Mesendoderm (in vitro differentiated cells): Measurements from ENCODE around the gene ANKRD33B.

Experiments
- DNase-seq: peaks from one replicate; pipeline ENCODE4 v3.0.0; 2013
- H2AK5ac ChIP-seq: 2 replicates; pipeline ENCODE4 v1.6.1; 2013; ENCODE audit warnings: low read length, inconsistent platforms
- H2BK120ac ChIP-seq: 2 replicates; pipeline ENCODE4 v1.6.1; 2013; ENCODE audit warnings: low read depth, mild to moderate bottlenecking, low read length, moderate library complexity, mixed read lengths
- H2BK15ac ChIP-seq: replicated peaks from 2 replicates; pipeline ENCODE4 v1.6.1; 2013; ENCODE audit warnings: low read depth, mild to moderate bottlenecking, moderate library complexity
- H2BK5ac ChIP-seq: 2 replicates; pipeline ENCODE4 v1.6.1; 2013; ENCODE audit warnings: low read length, inconsistent platforms
- H3K18ac ChIP-seq: 2 replicates; pipeline ENCODE4 v1.6.1; 2013; ENCODE audit warnings: mild to moderate bottlenecking, low read length, mixed read lengths
- H3K23ac ChIP-seq: one replicate; pipeline ENCODE4 v1.6.1; 2013; ENCODE audit warnings: low read length
- H3K27ac ChIP-seq: 2 replicates; pipeline ENCODE4 v1.5.1; 2013; ENCODE audit warnings: low read depth, mild to moderate bottlenecking, inconsistent platforms, low read length, moderate library complexity
- H3K27me3 ChIP-seq: 2 replicates; pipeline ENCODE4 v1.6.1; 2013; ENCODE audit warnings: low read length, control low read depth, mild to moderate bottlenecking, inconsistent platforms; ENCODE audit not compliant: insufficient read depth, poor library complexity
- H3K36me3 ChIP-seq: 2 replicates; pipeline ENCODE4 v1.6.1; 2013; ENCODE audit warnings: low read length, inconsistent platforms; ENCODE audit not compliant: control insufficient read depth, insufficient read depth
- H3K4ac ChIP-seq: one replicate; pipeline ENCODE4 v1.6.1; 2013; ENCODE audit warnings: low read depth, mild to moderate bottlenecking, low read length, moderate library complexity
- H3K4me1 ChIP-seq: 2 replicates; pipeline ENCODE4 v1.6.1; 2013; ENCODE audit warnings: low read depth, low read length, inconsistent platforms; ENCODE audit not compliant: control insufficient read depth
- H3K4me2 ChIP-seq: 2 replicates; pipeline ENCODE4 v1.6.1; 2013; ENCODE audit warnings: low read length
- H3K4me3 ChIP-seq: 2 replicates; pipeline ENCODE4 v1.5.1; 2013; ENCODE audit warnings: mild to moderate bottlenecking, low read length
- H3K56ac ChIP-seq: one replicate; pipeline ENCODE4 v1.6.1; 2013; ENCODE audit warnings: low read length
- H3K79me1 ChIP-seq: 2 replicates; pipeline ENCODE4 v1.6.1; 2013; ENCODE audit warnings: low read length, inconsistent platforms
- H3K79me2 ChIP-seq: 2 replicates; pipeline ENCODE4 v1.6.1; 2013; ENCODE audit warnings: mild to moderate bottlenecking, low read length; ENCODE audit not compliant: control insufficient read depth, insufficient read depth
- H3K9ac ChIP-seq: 2 replicates; pipeline ENCODE4 v1.6.1; 2013; ENCODE audit warnings: low read length, inconsistent platforms
- H4K5ac ChIP-seq: one replicate; pipeline ENCODE4 v1.6.1; 2013; ENCODE audit warnings: low read length
- H4K8ac ChIP-seq: one replicate; pipeline ENCODE4 v1.6.1; 2013; ENCODE audit warnings: low read depth, mild to moderate bottlenecking, control low read depth, low read length, moderate library complexity
- WGBS: extraction: QIAGEN DNeasy Blood & Tissue Kit; methylation state at CpG from one replicate; pipeline ENCODE4 v1.1.7; 2013; ENCODE audit warnings: low lambda C conversion rate, missing lambda C conversion rate; ENCODE audit not compliant: insufficient coverage; ENCODE audit errors: extremely low coverage; 5-methylcytosine and 5-hydroxymethylcytosine counted together

ANKRD33B gene

GRCh38 chr5:10579536-10580521, 16.0 kb downstream of the ANKRD33B start:
- no peak overlapping the region for H3K56ac ChIP-seq
- H3K79me1 ChIP-seq = peaks cover 1% of the 10 kb centered on the region
- H2BK120ac ChIP-seq = no peak overlapping the region
- H2BK5ac ChIP-seq = no peak overlapping the region
- no peak overlapping the region for H3K18ac ChIP-seq
- no peak overlapping the region for H2BK15ac ChIP-seq
- H3K27ac ChIP-seq = no peak overlapping the region
- H3K79me2 ChIP-seq = no peaks in the 10 kb centered on the region
- no peak overlapping the region for H3K4me2 ChIP-seq
- WGBS = 100% methylated on average over 1 of the region's 8 CpGs
- H3K4ac ChIP-seq = no peak overlapping the region
- H4K8ac ChIP-seq = no peak overlapping the region
- no peak for DNase-seq
- peaks cover 4% of the 10 kb centered on the region for H3K4me1 ChIP-seq
- H3K23ac ChIP-seq = no peak overlapping the region
- no peaks in the 10 kb centered on the region for H3K36me3 ChIP-seq
- no peak overlapping the region for H3K9ac ChIP-seq
- H3K4me3 ChIP-seq = no peak overlapping the region
- H4K5ac ChIP-seq = no peak overlapping the region
- H3K27me3 ChIP-seq = no peaks in the 10 kb centered on the region
- H2AK5ac ChIP-seq = no peak overlapping the region

- Histone ChIP-seq H2BK120ac (no peak overlapping the region), H3K4me2 (no peak overlapping the region), H3K36me3 (no peaks in the 10 kb centered on the region), H3K79me2 (no peaks in the 10 kb centered on the region), H3K56ac (peak overlapping the region; percentile 7), H3K4ac (no peak overlapping the region), H3K23ac (no peak overlapping the region), H4K5ac (no peak overlapping the region), H3K27ac (no peak overlapping the region), H3K9ac (no peak overlapping the region), H3K4me3 (no peak overlapping the region), H3K18ac (no peak overlapping the region), H3K79me1 (peaks cover 1% of the 10 kb centered on the region), H2AK5ac (no peak overlapping the region), H4K8ac (no peak overlapping the region), H2BK5ac (no peak overlapping the region), H2BK15ac (no peak overlapping the region), H3K4me1 (peaks cover 4% of the 10 kb centered on the region), H3K27me3 (no peaks in the 10 kb centered on the region)
- no CpG with 5 or more reads among the region's 9 CpGs for WGBS
- no peak for DNase-seq
Observed at GRCh38 chr5:10580531-10581423, 16.9 kb downstream of the ANKRD33B start.

GRCh38 chr5:10581424-10581748, 17.5 kb downstream of the ANKRD33B start:
- no peak overlapping the region for H2BK120ac ChIP-seq
- no peak for DNase-seq
- H3K27ac ChIP-seq = no peak overlapping the region
- no peak overlapping the region for H2BK5ac ChIP-seq
- H3K18ac ChIP-seq = no peak overlapping the region
- H3K36me3 ChIP-seq = no peaks in the 10 kb centered on the region
- no peaks in the 10 kb centered on the region for H3K79me2 ChIP-seq
- H2AK5ac ChIP-seq = no peak overlapping the region
- WGBS = no CpG with 5 or more reads among the region's 2 CpGs
- H3K9ac ChIP-seq = no peak overlapping the region
- no peak overlapping the region for H3K4ac ChIP-seq
- no peak overlapping the region for H3K56ac ChIP-seq
- peaks cover 1% of the 10 kb centered on the region for H3K79me1 ChIP-seq
- H3K4me2 ChIP-seq = no peak overlapping the region
- H3K23ac ChIP-seq = no peak overlapping the region
- H3K27me3 ChIP-seq = no peaks in the 10 kb centered on the region
- no peak overlapping the region for H4K8ac ChIP-seq
- no peak overlapping the region for H4K5ac ChIP-seq
- no peak overlapping the region for H2BK15ac ChIP-seq
- peaks cover 4% of the 10 kb centered on the region for H3K4me1 ChIP-seq
- H3K4me3 ChIP-seq = no peak overlapping the region

- Histone ChIP-seq H4K8ac (no peak overlapping the region), H3K4ac (no peak overlapping the region), H2AK5ac (no peak overlapping the region), H4K5ac (no peak overlapping the region), H3K4me2 (no peak overlapping the region), H3K23ac (no peak overlapping the region), H3K9ac (no peak overlapping the region), H3K4me3 (no peak overlapping the region), H3K79me2 (no peaks in the 10 kb centered on the region), H2BK120ac (no peak overlapping the region), H3K27ac (no peak overlapping the region), H3K4me1 (peaks cover 4% of the 10 kb centered on the region), H2BK5ac (no peak overlapping the region), H3K79me1 (peaks cover 1% of the 10 kb centered on the region), H3K18ac (no peak overlapping the region), H2BK15ac (no peak overlapping the region), H3K27me3 (no peaks in the 10 kb centered on the region), H3K56ac (no peak overlapping the region), H3K36me3 (no peaks in the 10 kb centered on the region)
- DNase-seq = no peak
- no CpG with 5 or more reads among the region's 7 CpGs for WGBS
Observed at GRCh38 chr5:10581867-10582511, 18.1 kb downstream of the ANKRD33B start.

- no CpG with 5 or more reads among the region's 8 CpGs for WGBS
- H3K36me3 ChIP-seq = no peaks in the 10 kb centered on the region
- no peak overlapping the region for H3K4me3 ChIP-seq
Observed at GRCh38 chr5:10582512-10582897, 18.6 kb downstream of the ANKRD33B start.

More at GRCh38 chr5:10582512-10582897, 18.6 kb downstream of the ANKRD33B start:
- H3K4me2 ChIP-seq = no peak overlapping the region
- H2BK120ac ChIP-seq = no peak overlapping the region
- peaks cover 3% of the 10 kb centered on the region for H3K4me1 ChIP-seq
- no peak overlapping the region for H4K5ac ChIP-seq
- H3K79me1 ChIP-seq = peaks cover 1% of the 10 kb centered on the region
- no peak overlapping the region for H3K18ac ChIP-seq
- no peak overlapping the region for H3K4ac ChIP-seq
- no peak overlapping the region for H3K23ac ChIP-seq
- no peak overlapping the region for H3K56ac ChIP-seq
- DNase-seq = no peak
- no peak overlapping the region for H2AK5ac ChIP-seq
- no peaks in the 10 kb centered on the region for H3K79me2 ChIP-seq
- no peak overlapping the region for H2BK5ac ChIP-seq
- no peak overlapping the region for H4K8ac ChIP-seq
- H3K9ac ChIP-seq = no peak overlapping the region
- H3K27me3 ChIP-seq = no peaks in the 10 kb centered on the region
- H3K27ac ChIP-seq = no peak overlapping the region
- H2BK15ac ChIP-seq = no peak overlapping the region
